ENCODE results near the gene TSKS. TPM values are rescaled to one million over a fixed set of nuclear protein-coding genes. Genes with fewer than 3 reads are reported as not detected.

Gene TSKS
- total and polyA plus RNA-seq, 2 of the 13 experiments (the other 11 are each of a cell fraction or from before 2014, with no cell fraction given) = 0.03 TPM; not detected in 1

DNA sequence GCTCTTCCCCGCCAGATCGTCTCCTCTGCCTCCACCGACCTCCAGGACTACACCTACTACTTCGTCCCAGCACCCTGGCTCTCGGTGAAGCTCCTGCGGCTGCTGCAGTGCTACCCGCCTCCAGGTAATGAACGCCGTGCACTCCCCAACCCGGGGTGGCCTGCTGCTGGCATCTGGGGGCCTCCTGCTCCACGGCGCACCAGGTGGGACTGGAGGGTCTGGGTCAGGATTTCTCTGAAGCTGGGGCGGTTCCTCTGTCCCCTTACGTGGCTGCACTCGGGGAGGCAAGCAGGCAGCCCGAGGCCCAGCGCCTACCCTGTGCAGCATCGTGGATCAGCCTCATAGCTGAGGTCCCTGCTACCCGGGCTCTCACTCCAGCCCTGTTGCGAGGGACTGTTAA lies 32.5 kb upstream of the TSKS start:
- CTCF ChIA-PET (ENCODE audit: low intra/inter-chr PET ratio, low total read pairs) = no interaction called here
- DNase-seq (ENCODE audit: low spot score) (no peak), FAIRE-seq (no peak), ATAC-seq (no peak)
- H4K20me1 ChIP-seq (ENCODE audit: insufficient read depth, low read length) = no peaks in the 10 kb centered on the region
- H3K4me1 ChIP-seq (ENCODE audit: insufficient read depth, low read length) = no peaks in the 10 kb centered on the region
- H3K9me3 ChIP-seq (ENCODE audit: low read length) = no peaks in the 10 kb centered on the region
- BruUV-seq (replicated peaks) = no TSS peak
- no peak overlapping the region for H3K27ac ChIP-seq (ENCODE audit: extremely low read length, insufficient read depth, low read length)
- no peaks in the 10 kb centered on the region for H3K27me3 ChIP-seq (ENCODE audit: control insufficient read depth in 1 of 2, insufficient read depth in 2 of 2, low read length in 2 of 2)
- intact Hi-C loops (cut with micrococcal nuclease; ENCODE audit: unreplicated experiment) (no loop called here), in situ Hi-C loops (cut with HindIII; ENCODE audit: extremely low pct_ligation_motif_present, low pct_unique_long_range_greater_than_20kb) (no loop called here)
- H3K79me2 ChIP-seq (ENCODE audit: insufficient read depth, low read length) = no peaks in the 10 kb centered on the region
- no peak for TF ChIP-seq MBNL3 (CRISPR knock-in tag; conservative IDR thresholded peaks at IDR 0.05)
- TF ChIP-seq RORA (CRISPR knock-in tag; IDR thresholded peaks at IDR 0.05) = no peak
- TF ChIP-seq AKNA (CRISPR knock-in tag; IDR thresholded peaks at IDR 0.05; ENCODE audit: borderline replicate concordance) = no peak
- TF ChIP-seq CCDC6 (CRISPR knock-in tag; IDR thresholded peaks at IDR 0.05) = no peak
- no peak for TF ChIP-seq ZEB1 (IDR thresholded peaks at IDR 0.05; ENCODE audit: insufficient replicate concordance, low read depth)
- TF ChIP-seq, protein P1, sequence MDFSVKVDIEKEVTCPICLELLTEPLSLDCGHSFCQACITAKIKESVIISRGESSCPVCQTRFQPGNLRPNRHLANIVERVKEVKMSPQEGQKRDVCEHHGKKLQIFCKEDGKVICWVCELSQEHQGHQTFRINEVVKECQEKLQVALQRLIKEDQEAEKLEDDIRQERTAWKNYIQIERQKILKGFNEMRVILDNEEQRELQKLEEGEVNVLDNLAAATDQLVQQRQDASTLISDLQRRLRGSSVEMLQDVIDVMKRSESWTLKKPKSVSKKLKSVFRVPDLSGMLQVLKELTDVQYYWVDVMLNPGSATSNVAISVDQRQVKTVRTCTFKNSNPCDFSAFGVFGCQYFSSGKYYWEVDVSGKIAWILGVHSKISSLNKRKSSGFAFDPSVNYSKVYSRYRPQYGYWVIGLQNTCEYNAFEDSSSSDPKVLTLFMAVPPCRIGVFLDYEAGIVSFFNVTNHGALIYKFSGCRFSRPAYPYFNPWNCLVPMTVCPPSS (IDR thresholded peaks at IDR 0.05) = no peak
- no peak for TF ChIP-seq ZNF878 (CRISPR knock-in tag; IDR thresholded peaks at IDR 0.05)
- TF ChIP-seq ZNF629 (CRISPR knock-in tag; conservative IDR thresholded peaks at IDR 0.05) = no peak
- no peak for TF ChIP-seq MYNN (CRISPR knock-in tag; IDR thresholded peaks at IDR 0.05; ENCODE audit: low read depth)
- TF ChIP-seq, protein P2, sequence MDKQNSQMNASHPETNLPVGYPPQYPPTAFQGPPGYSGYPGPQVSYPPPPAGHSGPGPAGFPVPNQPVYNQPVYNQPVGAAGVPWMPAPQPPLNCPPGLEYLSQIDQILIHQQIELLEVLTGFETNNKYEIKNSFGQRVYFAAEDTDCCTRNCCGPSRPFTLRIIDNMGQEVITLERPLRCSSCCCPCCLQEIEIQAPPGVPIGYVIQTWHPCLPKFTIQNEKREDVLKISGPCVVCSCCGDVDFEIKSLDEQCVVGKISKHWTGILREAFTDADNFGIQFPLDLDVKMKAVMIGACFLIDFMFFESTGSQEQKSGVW (CRISPR knock-in tag; IDR thresholded peaks at IDR 0.05; ENCODE audit: borderline replicate concordance) = no peak
- TF ChIP-seq ZFYVE20 (CRISPR knock-in tag; IDR thresholded peaks at IDR 0.05; ENCODE audit: borderline replicate concordance, low read depth) = no peak
- TF ChIP-seq, protein P3, sequence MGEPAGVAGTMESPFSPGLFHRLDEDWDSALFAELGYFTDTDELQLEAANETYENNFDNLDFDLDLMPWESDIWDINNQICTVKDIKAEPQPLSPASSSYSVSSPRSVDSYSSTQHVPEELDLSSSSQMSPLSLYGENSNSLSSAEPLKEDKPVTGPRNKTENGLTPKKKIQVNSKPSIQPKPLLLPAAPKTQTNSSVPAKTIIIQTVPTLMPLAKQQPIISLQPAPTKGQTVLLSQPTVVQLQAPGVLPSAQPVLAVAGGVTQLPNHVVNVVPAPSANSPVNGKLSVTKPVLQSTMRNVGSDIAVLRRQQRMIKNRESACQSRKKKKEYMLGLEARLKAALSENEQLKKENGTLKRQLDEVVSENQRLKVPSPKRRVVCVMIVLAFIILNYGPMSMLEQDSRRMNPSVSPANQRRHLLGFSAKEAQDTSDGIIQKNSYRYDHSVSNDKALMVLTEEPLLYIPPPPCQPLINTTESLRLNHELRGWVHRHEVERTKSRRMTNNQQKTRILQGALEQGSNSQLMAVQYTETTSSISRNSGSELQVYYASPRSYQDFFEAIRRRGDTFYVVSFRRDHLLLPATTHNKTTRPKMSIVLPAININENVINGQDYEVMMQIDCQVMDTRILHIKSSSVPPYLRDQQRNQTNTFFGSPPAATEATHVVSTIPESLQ (CRISPR knock-in tag; conservative IDR thresholded peaks at IDR 0.05) = no peak
- TF ChIP-seq, protein P4, sequence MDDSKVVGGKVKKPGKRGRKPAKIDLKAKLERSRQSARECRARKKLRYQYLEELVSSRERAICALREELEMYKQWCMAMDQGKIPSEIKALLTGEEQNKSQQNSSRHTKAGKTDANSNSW (CRISPR knock-in tag; IDR thresholded peaks at IDR 0.05; ENCODE audit: borderline replicate concordance) = no peak
- no peak for TF ChIP-seq CHD2 (IDR thresholded peaks at IDR 0.05; ENCODE audit: low read depth, low read length)
- TF ChIP-seq ZFY (CRISPR knock-in tag; IDR thresholded peaks at IDR 0.05) = no peak
- TF ChIP-seq ZMYM4 (CRISPR knock-in tag; IDR thresholded peaks at IDR 0.05) = no peak
- TF ChIP-seq ZNF441 (CRISPR knock-in tag; IDR thresholded peaks at IDR 0.05; ENCODE audit: borderline replicate concordance) = no peak
- peaks cover 19 to 63% of the 10 kb centered on the region in 2 experiments; a peak in 4 of 5 replicates for H3K36me3 ChIP-seq (replicated peaks in 1 of 2; ENCODE audit: control insufficient read depth in 1 of 2, insufficient read depth in 2 of 2, low read length in 2 of 2)
- no peak overlapping the region for H3K4me2 ChIP-seq (ENCODE audit: low read depth, low read length)
- H2AFZ ChIP-seq (ENCODE audit: low read length) = no peak overlapping the region
- no peak overlapping the region for H3K4me3 ChIP-seq (replicated peaks in 1 of 3; ENCODE audit: insufficient read depth in 1 of 3, low read depth in 2 of 3, low read length in 3 of 3)
- WGBS (ENCODE audit: low lambda C conversion rate) = over 99% methylated on average over 18 of the region's 20 CpGs
- H3K9ac ChIP-seq (ENCODE audit: insufficient read depth, low read depth, low read length) = no peak overlapping the region
- POLR2A ChIA-PET = no interaction called here
